ENCODE measurements around the gene MTMR1.

MTMR1 gene

GRCh38 chrX:150775569-150776350 is 82.6 kb downstream of the MTMR1 start:
- TF ChIP-seq CTCF (IDR thresholded peaks at IDR 0.05) (no peak), ZFX (IDR thresholded peaks at IDR 0.05; ENCODE audit: borderline replicate concordance) (no peak)
- H3K27ac ChIP-seq: no peak overlapping the region

GRCh38 chrX:150777328-150777992 is 84.3 kb downstream of the MTMR1 start:
- no peak for TF ChIP-seq CTCF (IDR thresholded peaks at IDR 0.05)
- H3K27ac ChIP-seq: no peak overlapping the region

- H3K27ac ChIP-seq: no peak overlapping the region
- no peak for TF ChIP-seq ZFX (IDR thresholded peaks at IDR 0.05; ENCODE audit: borderline replicate concordance)
- no peak for TF ChIP-seq CTCF (IDR thresholded peaks at IDR 0.05)
Observed at GRCh38 chrX:150779385-150779784, 86.2 kb downstream of the MTMR1 start.

- TF ChIP-seq CTCF (IDR thresholded peaks at IDR 0.05): no peak
- no peak overlapping the region for H3K27ac ChIP-seq
Observed at GRCh38 chrX:150781677-150782076, 88.5 kb downstream of the MTMR1 start.

- TF ChIP-seq ZFX (IDR thresholded peaks at IDR 0.05; ENCODE audit: borderline replicate concordance) (no peak), CTCF (IDR thresholded peaks at IDR 0.05) (no peak)
- no peak overlapping the region for H3K27ac ChIP-seq
Observed at GRCh38 chrX:150790021-150790420, 96.8 kb downstream of the MTMR1 start.

- TF ChIP-seq CTCF (IDR thresholded peaks at IDR 0.05): no peak
- TF ChIP-seq ZFX (IDR thresholded peaks at IDR 0.05; ENCODE audit: borderline replicate concordance): no peak
- H3K27ac ChIP-seq: no peak overlapping the region
Observed at GRCh38 chrX:150792949-150793527, 99.8 kb downstream of the MTMR1 start.

GRCh38 chrX:150805736-150806135 is 112.5 kb downstream of the MTMR1 start:
- no peak overlapping the region for H3K27ac ChIP-seq
- no peak for TF ChIP-seq CTCF (IDR thresholded peaks at IDR 0.05)
- TF ChIP-seq ZFX (IDR thresholded peaks at IDR 0.05; ENCODE audit: borderline replicate concordance): no peak

Data from 22Rv1 (cell line).